Heart right ventricle (tissue), 16 donors: Measurements from ENCODE around the gene HAGHL. TPM values are rescaled to one million over a fixed set of nuclear protein-coding genes. Genes with fewer than 3 reads are reported as not detected.
"Not testable (repeated sequence)": the region's sequence is repeated elsewhere in the genome, so short reads cannot be mapped to it uniquely, and the experiment has no call there.

ENCODE experiments used
- ATAC-seq, 8 donors: fragments of 200-7000 bp; cut with Tn5 transposase; one replicate each; pipeline ENCODE4 v1.9.1; 2020; ENCODE audit warnings: mild to moderate bottlenecking in 8 of 8, moderate library complexity in 8 of 8, moderate number of reproducible peaks in 1 of 8
- DNase-seq, 2 donors: peaks; one replicate each; pipeline ENCODE4 v3.0.0-alpha.2; 2020
- H3K27ac ChIP-seq, 10 donors: fragments of 200-600 bp; sonication (generic) in 2 of 10; one replicate each; pipeline versions ENCODE4 v1.5.0 to v1.8.0; 2020 to 2022; ENCODE audit warnings: mild to moderate bottlenecking in 3 of 10
- H3K27me3 ChIP-seq, 7 donors: fragments of 200-600 bp; one replicate each; pipeline ENCODE4 v1.8.0; 2021 to 2022; ENCODE audit warnings: mild to moderate bottlenecking in 2 of 7
- H3K36me3 ChIP-seq, 9 donors: fragments of 200-600 bp; sonication (generic) in 1 of 9; one replicate each; pipeline versions ENCODE4 v1.5.0 to v1.8.0; 2020 to 2022; ENCODE audit warnings: mild to moderate bottlenecking in 2 of 9
- H3K4me1 ChIP-seq, 9 donors: fragments of 200-600 bp; sonication (generic) in 1 of 9; one replicate each; pipeline versions ENCODE4 v1.5.0 to v1.8.0; 2020 to 2022; ENCODE audit warnings: mild to moderate bottlenecking in 4 of 9
- H3K4me3 ChIP-seq, 10 donors: fragments of 200-600 bp; sonication (generic) in 2 of 10; one replicate each; pipeline versions ENCODE4 v1.5.0 to v1.8.0; 2020 to 2022; ENCODE audit warnings: mild to moderate bottlenecking in 7 of 10, moderate library complexity in 2 of 10
- H3K9me3 ChIP-seq, 11 donors: fragments of 200-600 bp in 10 of 11; sonication (generic) in 2 of 11; one replicate each; pipeline versions ENCODE4 v1.5.0 to v1.8.0; 2013 to 2022; ENCODE audit warnings: mild to moderate bottlenecking in 2 of 11, control low read depth in 1 of 11, moderate library complexity in 1 of 11
- CTCF ChIP-seq, 9 donors: fragments of 200-600 bp; sonication (generic) in 2 of 9; IDR thresholded peaks; one replicate each; pipeline versions ENCODE4 v1.5.0 to v1.8.0; 2021 to 2022; ENCODE audit warnings: antibody characterized with exemption in 9 of 9, mild to moderate bottlenecking in 5 of 9, moderate library complexity in 1 of 9
- WGBS, 2 donors: extraction: QIAGEN DNeasy Blood & Tissue Kit; methylation state at CpG; one replicate each; pipeline ENCODE4 v1.1.7; 2013; ENCODE audit warnings: inconsistent platforms in 1 of 2; 5-methylcytosine and 5-hydroxymethylcytosine counted together
- intact Hi-C, 10 donors: fragments of 100-400 bp; cut with DNase I; formaldehyde crosslinking; loops; one replicate each; pipeline versions ENCODE4 v1.11.1 to v1.14.2; 2022
- polyA plus RNA-seq, 2 donors: library from polyadenylated mRNA; stranded (reverse); fragments of 200-250 nt; gene quantifications; one replicate each; pipeline ENCODE4 v1.2.3, GENCODE V29; 2013
- total RNA-seq, 10 donors: library from RNA; stranded (reverse); fragmentation: NEBNext Ultra II Directional in 3 of 10; extraction: Animal tissue kit (Norgen Biotek cat#: 25700) in 3 of 10; gene quantifications; one replicate each; pipeline versions ENCODE4 v1.2.1 to v1.2.4, GENCODE V29; 2021 to 2023
- donor health status: Arrhythmogenic right ventricular cardiomyopathy.
- donor health status: ischemic (EF 13 %, LVEDD 7.1; RV severe dilation, severe dysfunction).
- donor health status: healthy with polysubstance abuse.
- donor health status: DM: no; HTN: yes; CAD: no.
- donor health status: DM: no; HTN: no; CAD: no.
- donor health status: ischemic (EF 25% LVEDD 6.9; RV normal size, moderate dysfunction).
- donor health status: ischemic (EF 25% LVEDD 5.7; RV mildly dilated, moderate dysfunction).
- donor health status: healthy.
- donor health status: DM: yes; HTN: yes; CAD: no.
- donor health status: Ischemic cardiomyopathy.
- donor health status: ischemic (EF 35%, LVEDD 5.7; RV mildly dilated, moderate dysfunction).
- donor health status: nonischemic (EF 11% LVEDD 7.7; RV severe dilation, severe dysfunction).
- donor health status: DM: yes; HTN: yes; CAD: no.
- donor health status: PGD.
- donor health status: ischemic (EF 29% LVEDD 5.4; RV normal size, mild dysfunction).
- donor health status: nonischemic (EF 23%, LVEDD 6.1; RV moderate dilation, normal function).

The HAGHL gene
- total and polyA plus RNA-seq, 12 donors = 5.1 to 80.0 (median 10.9) TPM

DNA sequence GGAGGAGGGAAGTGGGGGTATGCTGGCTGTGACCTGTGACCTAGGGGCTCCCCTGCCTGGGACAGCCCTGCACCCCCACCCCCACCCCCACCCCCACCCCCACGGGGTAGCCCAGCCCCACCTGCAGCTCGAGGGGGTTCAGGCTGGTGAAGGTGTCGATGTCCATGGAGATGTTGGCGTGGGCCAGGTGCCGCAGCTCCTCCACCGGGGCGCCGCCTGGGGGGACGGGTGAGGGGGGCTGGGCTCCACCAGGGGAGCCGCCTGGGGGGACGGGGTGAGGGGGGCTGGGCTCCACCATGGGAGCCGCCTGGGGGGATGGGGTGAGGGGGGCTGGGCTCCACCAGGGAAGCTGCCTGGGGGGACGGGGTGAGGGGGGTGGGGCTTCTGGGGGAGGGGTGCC is 43.5 kb downstream of the HAGHL start:
- ATAC-seq (no peak), DNase-seq (no peak)
- intact Hi-C loops = no loop called here
- H3K36me3 ChIP-seq = no peaks in the 10 kb centered on the region
- H3K4me3 ChIP-seq = no peak overlapping the region
- H3K27me3 ChIP-seq = peaks cover 0 to 11% (median 5%) of the 10 kb centered on the region in 7 donors
- WGBS, 2 donors = 67 to 82% methylated on average over 5 to 13 of the region's 13 CpGs
- H3K9me3 ChIP-seq = no peaks in the 10 kb centered on the region
- no peak overlapping the region for H3K27ac ChIP-seq
- TF ChIP-seq CTCF (IDR thresholded peaks at IDR 0.05) = no peak
- no peaks in the 10 kb centered on the region for H3K4me1 ChIP-seq

DNA sequence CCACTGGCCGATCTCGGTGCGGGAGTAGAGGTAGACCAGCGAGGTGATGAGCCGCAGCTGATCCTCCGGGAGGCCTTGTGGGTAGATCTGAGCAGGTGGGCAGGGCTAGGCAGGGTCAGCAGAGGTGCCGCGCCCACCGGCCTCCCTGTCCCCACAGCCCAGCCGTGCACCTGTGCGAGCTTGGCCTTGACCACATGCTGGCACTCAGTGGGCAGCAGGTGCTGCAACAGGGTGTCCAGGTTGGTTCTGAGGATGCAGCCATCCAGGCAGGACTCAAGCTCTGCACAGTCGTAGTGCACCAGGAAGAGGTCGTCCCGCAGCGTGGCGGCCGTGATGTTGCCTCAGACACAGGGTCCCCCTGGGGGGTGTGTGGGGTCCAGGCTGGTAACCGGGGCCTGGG is 46.1 kb downstream of the HAGHL start:
- no peak overlapping the region for H3K4me3 ChIP-seq
- intact Hi-C loops = no loop called here
- no peaks in the 10 kb centered on the region for H3K4me1 ChIP-seq
- peaks cover 0 to 25% (median 9%) of the 10 kb centered on the region in 7 donors for H3K27me3 ChIP-seq
- H3K27ac ChIP-seq = no peak overlapping the region
- no peaks in the 10 kb centered on the region for H3K36me3 ChIP-seq
- WGBS, 2 donors = 89 to 91% methylated on average over 18 of the region's 18 CpGs
- H3K9me3 ChIP-seq = no peaks in the 10 kb centered on the region
- no peak for TF ChIP-seq CTCF (IDR thresholded peaks at IDR 0.05)
- DNase-seq (no peak), ATAC-seq (no peak)

DNA sequence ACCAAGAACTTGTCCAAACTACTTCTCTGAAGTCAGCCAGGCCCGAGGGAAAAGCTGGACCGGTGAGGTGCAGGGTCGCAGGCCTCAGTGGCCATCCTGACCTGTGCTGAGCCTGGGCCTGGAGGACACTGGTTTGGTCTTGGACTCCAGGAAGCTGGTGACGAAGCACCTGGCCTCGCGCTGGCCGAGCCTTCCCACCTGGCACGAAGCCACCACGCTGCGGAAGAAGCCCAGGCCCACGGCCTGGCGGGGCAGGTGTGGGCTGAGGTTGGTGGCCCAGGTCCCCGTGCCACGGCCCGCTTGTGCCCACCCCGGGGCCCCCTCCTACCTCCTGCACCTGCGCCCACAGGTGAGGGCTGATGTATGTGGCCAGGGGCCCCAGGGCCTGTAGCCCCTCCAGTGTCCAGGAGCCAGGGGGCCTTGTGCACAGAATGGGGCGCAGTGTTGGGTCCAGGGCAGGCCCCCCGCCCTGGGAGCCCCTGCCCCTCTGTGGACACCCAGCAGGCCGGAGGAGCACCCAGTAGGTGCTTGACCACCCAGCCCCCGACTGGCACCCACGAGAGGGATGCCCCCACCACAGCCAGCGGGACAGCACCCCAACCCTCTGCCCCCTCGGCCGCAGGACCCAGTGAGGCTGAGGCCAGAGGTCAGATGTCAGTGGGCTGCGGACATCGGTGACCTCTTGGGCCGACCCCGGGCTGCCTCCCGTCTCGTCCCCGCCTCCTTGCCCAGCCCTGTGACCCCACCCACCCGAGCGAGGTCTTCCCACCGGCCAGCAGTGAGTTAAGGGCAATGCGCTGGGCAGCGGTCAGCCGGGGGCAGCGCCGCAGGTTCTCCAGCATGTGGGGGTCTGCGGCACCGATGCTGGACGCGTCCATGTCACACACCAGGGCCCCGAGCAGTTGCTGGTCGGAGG is 47.4 kb downstream of the HAGHL start:
- intact Hi-C loops = no loop called here
- H3K4me1 ChIP-seq = no peaks in the 10 kb centered on the region
- DNase-seq = no peak
- no peak overlapping the region for H3K4me3 ChIP-seq
- WGBS, 2 donors = 82 to 84% methylated on average over 46 of the region's 46 CpGs
- no peaks in the 10 kb centered on the region for H3K9me3 ChIP-seq
- peak in 1 of 8 donors; percentile 18 for ATAC-seq
- no peaks in the 10 kb centered on the region for H3K36me3 ChIP-seq
- H3K27me3 ChIP-seq = peaks cover 0 to 34% (median 15%) of the 10 kb centered on the region in 7 donors
- no peak overlapping the region for H3K27ac ChIP-seq
- TF ChIP-seq CTCF (IDR thresholded peaks at IDR 0.05) = no peak

- ATAC-seq = no peak
Measured at GRCh38 chr16:775236-775796, 48.4 kb downstream of the HAGHL start.

DNA sequence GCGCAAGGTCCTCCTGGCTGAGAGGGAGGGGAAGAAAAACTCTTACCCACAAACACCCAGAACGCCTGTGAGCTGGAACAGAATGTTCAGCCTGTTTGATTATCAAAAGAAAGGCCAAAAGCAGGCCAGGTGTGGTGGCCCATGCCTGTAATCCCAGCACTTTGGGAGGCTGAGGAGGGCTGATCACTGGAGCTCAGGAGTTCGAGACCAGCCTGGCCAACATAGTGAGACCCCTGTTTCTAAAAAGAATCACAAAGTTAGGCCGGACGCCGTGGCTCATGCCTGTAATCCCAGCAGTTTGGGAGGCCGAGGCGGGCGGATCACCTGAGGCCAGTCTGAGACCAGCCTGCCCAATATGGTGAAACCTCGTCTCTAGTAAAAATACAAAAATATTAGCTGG is 49.4 kb downstream of the HAGHL start:
- ATAC-seq, DNase-seq, H3K4me1 ChIP-seq, intact Hi-C loops, H3K27ac ChIP-seq, H3K9me3 ChIP-seq, H3K36me3 ChIP-seq, H3K4me3 ChIP-seq: not testable (repeated sequence)
- peaks cover 0 to 43% (median 25%) of the 10 kb centered on the region in 7 donors for H3K27me3 ChIP-seq
- 87 to 93% methylated on average over 9 to 10 of the region's 10 CpGs for WGBS, 2 donors

More at GRCh38 chr16:775236-775796, 48.4 kb downstream of the HAGHL start:
- intact Hi-C loops = no loop called here
- 79% methylated on average over 33 to 36 of the region's 36 CpGs for WGBS, 2 donors
- no peak for DNase-seq
- H3K9me3 ChIP-seq = no peaks in the 10 kb centered on the region
- no peak for TF ChIP-seq CTCF (IDR thresholded peaks at IDR 0.05)
- H3K27me3 ChIP-seq = peaks cover 0 to 39% (median 20%) of the 10 kb centered on the region in 7 donors
- H3K27ac ChIP-seq = no peak overlapping the region
- no peak overlapping the region for H3K4me3 ChIP-seq
- no peaks in the 10 kb centered on the region for H3K36me3 ChIP-seq
- H3K4me1 ChIP-seq = no peaks in the 10 kb centered on the region
